AG04450 (cell line): ENCODE data around the gene EXOC5. TPM values are rescaled to one million over a fixed set of nuclear protein-coding genes. Genes with fewer than 3 reads are reported as not detected.

Source experiments
- CTCF ChIA-PET: fragments of 300-600, 350-600 bp; formaldehyde crosslinking; extraction: SDS; loops from one replicate; lab custom pipeline; 2022; ENCODE audit warnings: antibody characterized with exemption, inconsistent platforms; lab: Charles Lee
- POLR2A ChIA-PET: fragments of 350-600 bp; formaldehyde crosslinking; extraction: SDS; loops from one replicate; lab custom pipeline; 2021; ENCODE audit warnings: antibody characterized with exemption, inconsistent platforms; lab: Yijun Ruan, JAX
- DNase-seq: peaks from one replicate; pipeline ENCODE4 v3.0.0-alpha.2; 2011; ENCODE audit warnings: low read depth, low spot score
- H3K27ac ChIP-seq: one replicate; pipeline ENCODE4 v1.5.1; 2012; ENCODE audit warnings: low read depth, low read length, control low read depth
- H3K27me3 ChIP-seq: one replicate; pipeline ENCODE4 v1.6.0; 2012; ENCODE audit warnings: low read length; ENCODE audit not compliant: control insufficient read depth, insufficient read depth
- H3K4me3 ChIP-seq: 2 replicates; pipeline ENCODE4 v1.5.1; 2011; ENCODE audit warnings: mild to moderate bottlenecking, low read depth, low read length, control low read depth
- H3K9me3 ChIP-seq: 2 replicates; pipeline ENCODE4 v1.5.1; 2012; ENCODE audit warnings: low read length; ENCODE audit not compliant: control insufficient read depth, insufficient read depth
- CTCF ChIP-seq: IDR thresholded peaks from 2 replicates; pipeline ENCODE4 v1.5.1; 2011; ENCODE audit warnings: low read depth, low read length, control low read depth, inconsistent platforms
- polyA plus RNA-seq: library from polyadenylated mRNA; depleted of rRNA; stranded (reverse); fragments of >200 nt; gene quantifications from 2 replicates; pipeline ENCODE4 v1.2.3, GENCODE V29; 2011

EXOC5 gene
- polyA plus RNA-seq, 1 experiment: 71.6 TPM

- Histone ChIP-seq H3K4me3 (no peak overlapping the region), H3K27ac (no peak overlapping the region), H3K27me3 (no peaks in the 10 kb centered on the region), H3K9me3 (no peaks in the 10 kb centered on the region)
- POLR2A ChIA-PET: no interaction called here
- no peak for TF ChIP-seq CTCF
- no peak for DNase-seq
- CTCF ChIA-PET: no interaction called here
Observed at GRCh38 chr14:57291692-57292647, 23.3 kb upstream of the EXOC5 start.

GRCh38 chr14:57290751-57291150, 22.0 kb upstream of the EXOC5 start:
- no peaks in the 10 kb centered on the region for H3K27me3 ChIP-seq
- H3K9me3 ChIP-seq: no peaks in the 10 kb centered on the region
- ChIA-PET CTCF (interaction anchor here (1.6 to 2.6 kb wide), 2 partner anchors 26 to 800 kb away, joined by 5 to 15 read pairs; no protein-coding TSS in a partner anchor), POLR2A (no interaction called here)
- no peak overlapping the region for H3K4me3 ChIP-seq
- TF ChIP-seq CTCF: no peak
- H3K27ac ChIP-seq: no peak overlapping the region
- DNase-seq: no peak

GRCh38 chr14:57287745-57288144, 19.0 kb upstream of the EXOC5 start:
- POLR2A ChIA-PET: no interaction called here
- no peak for TF ChIP-seq CTCF
- DNase-seq: no peak

GRCh38 chr14:57277062-57277461, 8.4 kb upstream of the EXOC5 start:
- H3K27me3 ChIP-seq: no peaks in the 10 kb centered on the region
- H3K4me3 ChIP-seq: no peak overlapping the region
- no peak for DNase-seq
- TF ChIP-seq CTCF: no peak
- POLR2A ChIA-PET: no interaction called here
- H3K9me3 ChIP-seq: no peaks in the 10 kb centered on the region
- CTCF ChIA-PET: no interaction called here
- no peak overlapping the region for H3K27ac ChIP-seq

More at GRCh38 chr14:57287745-57288144, 19.0 kb upstream of the EXOC5 start:
- Histone ChIP-seq H3K9me3 (no peaks in the 10 kb centered on the region), H3K4me3 (no peak overlapping the region), H3K27ac (no peak overlapping the region), H3K27me3 (no peaks in the 10 kb centered on the region)
- CTCF ChIA-PET: no interaction called here

- ChIA-PET POLR2A (no interaction called here), CTCF (interaction anchor here (0.6 to 1.2 kb wide), 2 partner anchors 10 to 784 kb away, joined by 3 read pairs; no protein-coding TSS in a partner anchor)
- H3K4me3 ChIP-seq: no peak overlapping the region
- no peak for TF ChIP-seq CTCF
- H3K27me3 ChIP-seq: no peaks in the 10 kb centered on the region
- no peak overlapping the region for H3K27ac ChIP-seq
- DNase-seq: no peak
- H3K9me3 ChIP-seq: no peaks in the 10 kb centered on the region
Observed at GRCh38 chr14:57275023-57275664, 6.4 kb upstream of the EXOC5 start.
